WTC11 (cell line): ENCODE results near the gene ICE2.

Experiments used
- NFYB ChIP-seq: sonication (generic); formaldehyde crosslinking; conservative IDR thresholded peaks from 2 replicates; pipeline ENCODE4 v1.8.0; 2022; ENCODE audit warnings: low read depth, missing genetic modification reagents
- TF ChIP-seq, protein P1 (sequence below): fragments of 200-600 bp; IDR thresholded peaks from 2 replicates; pipeline ENCODE4 v1.8.0; 2022; ENCODE audit warnings: antibody characterized with exemption
- TF ChIP-seq, protein P2 (sequence below): sonication (generic); formaldehyde crosslinking; IDR thresholded peaks from 2 replicates; pipeline ENCODE4 v1.8.1; 2023; ENCODE audit warnings: mild to moderate bottlenecking, moderate library complexity, missing genetic modification reagents
- TF ChIP-seq, protein P3 (sequence below): sonication (generic); formaldehyde crosslinking; IDR thresholded peaks from 2 replicates; pipeline ENCODE4 v1.8.0; 2022; ENCODE audit warnings: mild to moderate bottlenecking, missing genetic modification reagents

DNA sequence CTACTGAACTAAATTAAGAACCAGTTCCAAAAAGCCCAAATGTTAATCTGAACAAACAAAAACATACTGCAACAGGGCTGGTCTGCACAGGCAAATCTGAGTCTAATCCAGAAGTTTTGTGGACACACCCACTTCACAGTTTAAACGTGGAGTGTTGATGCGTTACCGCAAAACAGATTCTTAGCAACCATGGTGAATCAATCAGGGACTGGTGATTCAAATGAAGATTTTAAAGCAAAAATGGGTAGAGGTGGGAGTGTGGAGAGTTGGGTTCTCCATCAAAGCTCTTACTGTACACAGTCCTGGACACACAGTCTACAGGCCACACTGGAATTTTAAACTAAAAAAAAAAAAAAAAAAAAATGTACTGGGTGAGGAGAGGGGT, 86.3 kb downstream of the ICE2 start:
- TF ChIP-seq, protein P1, sequence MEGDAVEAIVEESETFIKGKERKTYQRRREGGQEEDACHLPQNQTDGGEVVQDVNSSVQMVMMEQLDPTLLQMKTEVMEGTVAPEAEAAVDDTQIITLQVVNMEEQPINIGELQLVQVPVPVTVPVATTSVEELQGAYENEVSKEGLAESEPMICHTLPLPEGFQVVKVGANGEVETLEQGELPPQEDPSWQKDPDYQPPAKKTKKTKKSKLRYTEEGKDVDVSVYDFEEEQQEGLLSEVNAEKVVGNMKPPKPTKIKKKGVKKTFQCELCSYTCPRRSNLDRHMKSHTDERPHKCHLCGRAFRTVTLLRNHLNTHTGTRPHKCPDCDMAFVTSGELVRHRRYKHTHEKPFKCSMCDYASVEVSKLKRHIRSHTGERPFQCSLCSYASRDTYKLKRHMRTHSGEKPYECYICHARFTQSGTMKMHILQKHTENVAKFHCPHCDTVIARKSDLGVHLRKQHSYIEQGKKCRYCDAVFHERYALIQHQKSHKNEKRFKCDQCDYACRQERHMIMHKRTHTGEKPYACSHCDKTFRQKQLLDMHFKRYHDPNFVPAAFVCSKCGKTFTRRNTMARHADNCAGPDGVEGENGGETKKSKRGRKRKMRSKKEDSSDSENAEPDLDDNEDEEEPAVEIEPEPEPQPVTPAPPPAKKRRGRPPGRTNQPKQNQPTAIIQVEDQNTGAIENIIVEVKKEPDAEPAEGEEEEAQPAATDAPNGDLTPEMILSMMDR, result no peak
- TF ChIP-seq NFYB, result no peak
- TF ChIP-seq, protein P2, sequence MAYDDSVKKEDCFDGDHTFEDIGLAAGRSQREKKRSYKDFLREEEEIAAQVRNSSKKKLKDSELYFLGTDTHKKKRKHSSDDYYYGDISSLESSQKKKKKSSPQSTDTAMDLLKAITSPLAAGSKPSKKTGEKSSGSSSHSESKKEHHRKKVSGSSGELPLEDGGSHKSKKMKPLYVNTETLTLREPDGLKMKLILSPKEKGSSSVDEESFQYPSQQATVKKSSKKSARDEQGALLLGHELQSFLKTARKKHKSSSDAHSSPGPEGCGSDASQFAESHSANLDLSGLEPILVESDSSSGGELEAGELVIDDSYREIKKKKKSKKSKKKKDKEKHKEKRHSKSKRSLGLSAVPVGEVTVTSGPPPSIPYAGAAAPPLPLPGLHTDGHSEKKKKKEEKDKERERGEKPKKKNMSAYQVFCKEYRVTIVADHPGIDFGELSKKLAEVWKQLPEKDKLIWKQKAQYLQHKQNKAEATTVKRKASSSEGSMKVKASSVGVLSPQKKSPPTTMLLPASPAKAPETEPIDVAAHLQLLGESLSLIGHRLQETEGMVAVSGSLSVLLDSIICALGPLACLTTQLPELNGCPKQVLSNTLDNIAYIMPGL, result no peak
- TF ChIP-seq, protein P3, sequence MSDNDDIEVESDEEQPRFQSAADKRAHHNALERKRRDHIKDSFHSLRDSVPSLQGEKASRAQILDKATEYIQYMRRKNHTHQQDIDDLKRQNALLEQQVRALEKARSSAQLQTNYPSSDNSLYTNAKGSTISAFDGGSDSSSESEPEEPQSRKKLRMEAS (CRISPR knock-in tag), result no peak
